Memory B cell (primary cell): ENCODE measurements around the gene CERS6.

Experiments
- ATAC-seq: fragments of 150-1000 bp; cut with Tn5 transposase; 2 replicates; pipeline ENCODE4 v1.10.0; 2021; ENCODE audit warnings: low read depth, mild to moderate bottlenecking, moderate library complexity
- DNase-seq, 2 donors: peaks; one replicate each; pipeline ENCODE4 v3.0.0; 2022; ENCODE audit warnings: low spot score in 2 of 2
- H3K27ac Mint-ChIP-seq: one replicate; pipeline ENCODE4 v1.8.0; 2022; ENCODE audit warnings: mild to moderate bottlenecking, moderate library complexity, mixed read lengths
- H3K27me3 Mint-ChIP-seq: one replicate; pipeline ENCODE4 v1.8.0; 2022; ENCODE audit warnings: mixed read lengths
- H3K36me3 Mint-ChIP-seq: one replicate; pipeline ENCODE4 v1.8.0; 2022; ENCODE audit warnings: mild to moderate bottlenecking, mixed read lengths
- H3K4me1 Mint-ChIP-seq: one replicate; pipeline ENCODE4 v1.8.0; 2022; ENCODE audit warnings: mixed read lengths
- H3K4me3 Mint-ChIP-seq: one replicate; pipeline ENCODE4 v1.8.0; 2022; ENCODE audit warnings: mild to moderate bottlenecking, moderate library complexity, mixed read lengths
- H3K9me3 Mint-ChIP-seq: one replicate; pipeline ENCODE4 v1.8.0; 2022; ENCODE audit warnings: mixed read lengths

The CERS6 gene

DNA sequence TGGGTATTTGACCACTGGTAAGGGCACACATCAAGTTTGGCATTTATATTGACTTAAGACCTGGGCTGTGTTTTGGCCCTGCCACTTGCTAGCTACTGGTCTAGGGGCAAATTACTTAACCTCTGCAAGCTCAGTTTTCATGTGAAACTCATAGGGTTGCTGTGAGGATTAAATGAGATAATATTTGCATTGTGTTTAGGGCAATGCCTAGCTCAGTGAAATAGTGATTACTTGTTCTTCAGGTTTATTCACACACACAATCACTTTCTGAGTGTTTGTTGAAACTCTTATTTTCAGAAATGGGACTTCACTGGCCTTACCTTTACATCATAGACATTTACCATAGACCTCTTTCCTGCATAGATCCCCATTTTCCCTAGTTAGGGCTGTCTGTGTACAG is 12.3 kb downstream of the CERS6 start:
- no peak for DNase-seq
- Mint-ChIP-seq H3K27me3 (no peaks in the 10 kb centered on the region), H3K36me3 (no peaks in the 10 kb centered on the region), H3K4me1 (peaks cover 12% of the 10 kb centered on the region), H3K27ac (no peak overlapping the region), H3K4me3 (no peak overlapping the region), H3K9me3 (no peaks in the 10 kb centered on the region)
- ATAC-seq, result no peak

DNA sequence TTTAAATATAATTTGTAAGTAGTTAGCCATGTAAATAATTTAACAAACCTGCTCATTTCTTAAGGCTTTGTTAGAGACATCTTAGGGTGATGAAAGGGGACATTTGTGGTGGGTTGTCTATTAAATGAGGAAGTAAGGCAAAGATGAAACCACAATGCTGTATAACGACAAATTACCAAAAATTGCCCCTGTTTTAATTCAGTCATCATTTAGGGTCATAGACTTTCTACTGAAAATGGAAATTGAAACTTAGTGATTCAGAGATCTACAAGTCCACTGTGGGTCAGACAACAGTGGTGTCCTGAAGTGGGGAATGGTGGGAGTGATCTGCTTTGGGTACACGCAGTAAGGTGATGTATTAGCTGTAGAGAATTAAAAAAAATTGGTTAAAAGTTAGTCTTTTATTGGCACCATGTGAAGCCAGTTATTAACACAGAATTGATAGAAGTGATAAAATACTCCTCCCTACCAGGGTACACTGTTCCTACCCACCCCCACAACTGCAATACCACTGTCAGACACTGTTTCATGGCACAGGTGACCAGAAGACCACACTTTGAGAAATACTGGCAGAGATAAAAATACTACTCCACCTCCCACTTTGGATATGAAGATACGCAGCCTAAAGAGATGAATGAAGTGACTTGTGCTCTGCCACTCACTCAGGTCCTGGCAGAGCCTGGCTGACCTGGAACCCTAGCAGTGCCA is 13.4 kb downstream of the CERS6 start:
- peaks cover 12% of the 10 kb centered on the region for H3K4me1 Mint-ChIP-seq

DNA sequence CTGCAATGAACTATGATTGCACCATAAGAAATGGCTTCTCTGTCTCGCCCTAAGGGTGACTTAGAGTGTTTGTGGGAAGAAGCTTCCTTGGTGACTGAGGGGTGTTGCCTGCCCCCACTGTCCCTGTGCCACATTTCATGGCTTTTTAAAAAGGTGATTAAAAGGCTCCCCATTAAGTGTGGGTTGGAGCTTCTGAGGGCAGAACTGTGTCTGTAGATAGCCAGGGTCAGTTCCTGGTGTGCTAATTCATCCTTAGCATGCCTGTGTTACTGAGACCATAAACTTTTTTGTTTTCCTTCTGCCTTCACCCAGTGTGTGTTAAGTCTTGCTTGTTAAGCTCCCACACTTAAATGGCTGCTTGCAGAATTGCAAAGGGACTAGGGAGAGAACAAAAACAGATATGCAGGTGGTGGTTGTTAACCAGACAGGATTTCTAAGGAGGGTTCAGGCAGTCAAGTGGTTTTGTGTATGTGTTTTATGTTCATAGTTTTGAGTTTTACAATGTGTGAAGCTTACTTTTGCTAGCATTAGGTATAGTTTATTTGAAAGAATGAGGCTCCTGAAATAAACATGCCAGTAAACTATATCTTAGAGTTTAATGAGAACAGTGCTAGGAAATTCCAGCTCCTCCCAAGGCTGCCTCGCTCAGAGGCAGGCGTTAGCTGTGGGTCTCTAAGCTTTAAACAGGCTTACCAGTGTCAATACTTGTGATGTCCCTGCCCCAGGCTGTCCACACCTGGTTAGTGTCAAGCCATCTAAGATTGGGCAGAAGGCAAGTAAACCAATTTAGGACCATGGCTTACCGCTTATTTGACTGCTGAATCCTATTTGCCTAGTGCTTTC is 14.5 kb downstream of the CERS6 start:
- Mint-ChIP-seq H3K27ac (no peak overlapping the region), H3K27me3 (peaks cover 2% of the 10 kb centered on the region), H3K4me1 (peaks cover 12% of the 10 kb centered on the region), H3K36me3 (no peaks in the 10 kb centered on the region), H3K4me3 (no peak overlapping the region), H3K9me3 (no peaks in the 10 kb centered on the region)
- DNase-seq, result no peak
- ATAC-seq, result no peak

More for the DNA sequence above, 13.4 kb downstream of the CERS6 start:
- Mint-ChIP-seq H3K9me3 (no peaks in the 10 kb centered on the region), H3K27ac (no peak overlapping the region), H3K4me3 (peak overlapping the region; percentile 24), H3K27me3 (peaks cover 2% of the 10 kb centered on the region), H3K36me3 (no peaks in the 10 kb centered on the region)
- DNase-seq (no peak), ATAC-seq (peak; percentile 76)

DNA sequence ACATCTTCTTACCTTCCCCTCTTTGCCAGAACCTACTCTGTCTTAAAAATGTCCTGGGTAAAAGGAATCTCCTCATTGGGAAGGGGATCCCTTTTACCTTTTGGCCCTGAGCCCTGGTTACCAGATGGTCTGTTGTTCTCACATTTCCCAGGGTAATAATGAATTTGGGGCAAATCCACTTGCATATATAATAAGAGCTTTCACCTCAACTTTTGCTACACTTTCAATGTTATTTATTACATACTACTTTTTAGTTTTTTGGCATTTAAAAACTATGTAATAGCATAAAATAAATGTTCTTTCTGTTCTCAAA is 15.0 kb downstream of the CERS6 start:
- H3K36me3 Mint-ChIP-seq, result no peaks in the 10 kb centered on the region
- H3K4me1 Mint-ChIP-seq, result peaks cover 12% of the 10 kb centered on the region
- no peak overlapping the region for H3K4me3 Mint-ChIP-seq
- ATAC-seq (no peak), DNase-seq (no peak)
- H3K9me3 Mint-ChIP-seq, result no peaks in the 10 kb centered on the region
- peaks cover 2% of the 10 kb centered on the region for H3K27me3 Mint-ChIP-seq
- no peak overlapping the region for H3K27ac Mint-ChIP-seq

DNA sequence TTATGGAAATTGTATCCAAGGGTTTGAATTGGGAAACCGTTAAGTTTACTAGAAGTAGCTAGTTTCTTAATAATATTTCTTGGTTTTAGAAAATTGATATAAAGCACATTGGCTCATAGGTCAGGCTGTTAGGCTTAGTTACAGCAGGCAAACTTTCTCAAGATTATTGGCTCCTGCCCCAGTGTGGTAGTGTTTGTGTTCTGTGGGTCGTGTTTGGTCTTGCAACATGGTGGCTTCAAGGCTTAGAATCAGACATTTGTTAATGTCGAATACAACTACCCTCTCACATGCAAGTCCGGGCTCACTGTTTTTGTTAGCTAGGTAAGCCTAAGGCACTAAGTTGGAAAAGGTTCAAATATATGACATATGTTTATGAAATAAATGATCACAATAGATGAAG is 19.6 kb downstream of the CERS6 start:
- no peaks in the 10 kb centered on the region for H3K36me3 Mint-ChIP-seq
- H3K4me1 Mint-ChIP-seq, result no peaks in the 10 kb centered on the region
- no peak overlapping the region for H3K27ac Mint-ChIP-seq
- no peak for DNase-seq
- ATAC-seq, result no peak
- no peaks in the 10 kb centered on the region for H3K9me3 Mint-ChIP-seq
- peaks cover 2% of the 10 kb centered on the region for H3K27me3 Mint-ChIP-seq
- no peak overlapping the region for H3K4me3 Mint-ChIP-seq

DNA sequence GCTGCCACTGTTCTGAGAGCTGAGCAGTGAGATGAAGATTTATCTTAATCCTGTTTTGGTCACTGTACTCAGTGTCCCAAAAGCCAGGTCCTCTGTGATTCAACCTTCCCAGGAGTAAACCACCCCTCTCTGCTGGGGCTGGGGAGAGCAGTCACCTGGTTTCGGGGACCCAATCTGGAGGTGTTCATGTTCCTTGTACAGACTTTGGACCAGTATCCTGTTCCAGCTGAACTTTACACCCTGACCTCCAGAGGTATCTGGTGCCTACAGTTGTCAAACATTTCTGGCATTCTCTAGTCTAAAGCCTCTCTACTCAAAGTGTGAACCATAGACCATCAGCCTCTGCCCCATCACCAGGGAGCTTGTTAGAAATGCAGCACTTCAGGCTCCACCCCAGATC is 22.1 kb downstream of the CERS6 start:
- H3K4me1 Mint-ChIP-seq, result no peaks in the 10 kb centered on the region
- no peak overlapping the region for H3K4me3 Mint-ChIP-seq
- H3K36me3 Mint-ChIP-seq, result no peaks in the 10 kb centered on the region
- no peak overlapping the region for H3K27ac Mint-ChIP-seq
- H3K9me3 Mint-ChIP-seq, result no peaks in the 10 kb centered on the region
- ATAC-seq (no peak), DNase-seq (no peak)
- H3K27me3 Mint-ChIP-seq, result peaks cover 2% of the 10 kb centered on the region

DNA sequence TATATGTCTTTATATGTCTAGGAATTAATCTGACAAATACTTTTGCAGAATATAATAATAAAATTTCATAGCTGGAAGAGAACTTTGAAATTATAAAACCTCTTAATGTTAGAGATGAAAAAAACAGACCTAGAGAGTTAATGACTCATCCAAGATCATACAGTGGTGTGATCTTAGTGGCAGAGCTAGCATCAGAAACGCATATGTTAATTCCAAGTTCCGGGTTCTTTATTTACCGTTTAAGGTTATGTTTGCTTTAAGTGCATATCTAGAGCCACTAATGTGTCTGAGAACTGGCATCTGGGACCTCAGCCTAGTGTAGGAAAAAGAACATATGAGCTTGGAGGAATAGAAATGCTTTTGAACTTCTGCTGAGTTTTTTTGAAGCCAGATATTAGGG is 24.3 kb downstream of the CERS6 start:
- DNase-seq (no peak), ATAC-seq (no peak)
- Mint-ChIP-seq H3K27ac (no peak overlapping the region), H3K36me3 (no peaks in the 10 kb centered on the region), H3K4me3 (no peak overlapping the region), H3K9me3 (no peaks in the 10 kb centered on the region), H3K27me3 (no peaks in the 10 kb centered on the region), H3K4me1 (no peaks in the 10 kb centered on the region)

DNA sequence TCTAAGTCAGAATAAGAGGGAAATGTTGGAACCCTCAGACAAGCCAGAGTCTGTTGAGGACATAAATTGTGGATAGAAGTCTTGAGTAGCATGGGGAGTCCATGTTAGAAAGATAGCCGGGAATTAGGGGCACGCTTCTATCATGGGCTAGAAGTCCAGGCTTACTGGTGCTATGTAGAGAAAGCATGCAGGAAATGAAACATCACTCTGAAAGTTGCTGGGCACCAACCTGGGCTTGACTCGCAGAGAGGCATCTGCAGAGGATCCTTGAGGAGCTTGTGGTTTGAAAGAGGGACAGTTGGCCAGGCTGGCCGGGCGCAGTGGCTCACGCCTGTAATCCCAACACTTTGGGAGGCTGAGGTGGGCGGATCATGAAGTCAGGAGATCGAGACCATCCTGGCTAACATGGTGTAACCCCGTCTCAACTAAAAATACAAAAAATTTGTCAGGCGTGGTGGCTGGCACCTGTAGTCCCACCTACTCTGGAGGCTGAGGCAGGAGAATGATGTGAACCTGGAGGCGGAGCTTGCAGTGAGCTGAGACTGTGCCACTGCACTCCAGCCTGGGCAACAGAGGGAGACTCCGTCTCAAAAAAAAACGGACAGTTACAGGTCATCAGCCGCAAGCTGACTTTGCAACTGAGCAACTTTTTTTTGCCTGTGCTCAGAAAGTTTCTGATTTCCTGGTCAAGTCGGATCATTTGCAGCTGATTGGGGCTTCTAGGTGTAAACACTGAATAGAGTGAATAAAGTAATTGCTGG is 24.9 kb downstream of the CERS6 start:
- DNase-seq (no peak), ATAC-seq (no peak)
- Mint-ChIP-seq H3K36me3 (no peaks in the 10 kb centered on the region), H3K4me3 (no peak overlapping the region), H3K9me3 (peaks cover 2% of the 10 kb centered on the region), H3K27me3 (no peaks in the 10 kb centered on the region), H3K27ac (no peak overlapping the region), H3K4me1 (no peaks in the 10 kb centered on the region)

DNA sequence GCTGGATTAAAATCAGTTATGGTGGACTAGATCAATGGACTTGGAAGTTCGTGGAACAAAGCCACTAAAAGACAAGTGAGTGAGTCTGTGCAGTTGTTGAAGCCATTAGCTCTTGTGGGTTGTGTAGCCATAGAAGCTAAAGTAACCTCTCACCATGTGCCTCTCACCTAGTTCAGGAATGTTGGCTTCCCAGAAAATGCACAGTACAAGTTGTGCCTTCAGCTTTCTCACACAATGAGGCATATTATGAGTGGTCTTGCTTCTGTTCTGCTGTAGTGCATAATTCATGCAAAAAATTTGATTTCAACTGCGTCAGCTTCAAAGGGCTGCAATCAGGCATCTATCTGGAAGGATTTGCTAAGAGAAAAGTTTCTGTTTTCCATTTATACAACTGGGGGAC is 26.2 kb downstream of the CERS6 start:
- H3K36me3 Mint-ChIP-seq, result no peaks in the 10 kb centered on the region
- ATAC-seq (no peak), DNase-seq (no peak)
- no peak overlapping the region for H3K4me3 Mint-ChIP-seq
- H3K27ac Mint-ChIP-seq, result no peak overlapping the region
- H3K4me1 Mint-ChIP-seq, result no peaks in the 10 kb centered on the region
- peaks cover 2% of the 10 kb centered on the region for H3K9me3 Mint-ChIP-seq
- no peaks in the 10 kb centered on the region for H3K27me3 Mint-ChIP-seq

DNA sequence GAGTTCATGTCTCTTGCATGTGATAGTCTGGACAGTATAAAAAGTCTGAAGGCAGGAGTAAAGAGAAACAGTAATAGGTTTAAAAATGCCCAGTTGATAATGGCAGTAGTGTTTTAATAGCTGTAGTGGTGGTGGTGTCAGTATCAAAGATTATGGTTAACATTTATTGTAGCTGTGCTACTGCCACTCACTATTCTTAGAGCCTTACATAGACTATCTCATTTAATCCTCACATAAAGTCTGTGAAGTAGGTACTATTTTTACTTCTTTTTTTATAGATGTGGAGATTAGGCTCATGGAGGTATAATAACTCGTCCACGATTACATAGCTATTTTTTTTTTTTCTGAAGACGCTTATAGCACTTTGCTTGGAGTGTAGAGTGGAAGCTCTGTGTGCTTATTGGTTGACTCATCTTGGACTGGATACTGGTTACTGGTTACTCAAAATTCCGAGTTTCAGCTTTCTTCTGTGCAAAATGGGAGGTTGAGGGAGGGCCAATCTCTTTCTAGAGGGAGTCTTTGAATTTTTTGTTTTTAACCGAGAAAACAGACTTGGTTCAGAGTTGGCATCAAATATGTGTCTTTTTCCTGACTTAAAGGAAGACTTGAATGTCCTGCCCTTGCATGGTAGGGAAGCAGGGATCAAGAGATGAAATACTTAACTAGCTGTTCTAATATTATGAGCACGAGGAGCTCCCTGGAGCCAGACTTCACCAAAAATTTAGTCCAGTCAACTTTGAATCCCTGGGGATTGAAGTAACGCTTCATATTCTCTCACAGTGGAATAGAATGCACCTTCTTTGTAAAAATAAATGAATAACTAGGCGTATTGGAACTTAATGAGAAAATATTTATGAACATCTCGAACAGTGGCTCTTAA is 27.1 kb downstream of the CERS6 start:
- no peaks in the 10 kb centered on the region for H3K4me1 Mint-ChIP-seq
- H3K36me3 Mint-ChIP-seq, result no peaks in the 10 kb centered on the region
- H3K9me3 Mint-ChIP-seq, result peaks cover 2% of the 10 kb centered on the region
- DNase-seq, result no peak
- no peak overlapping the region for H3K4me3 Mint-ChIP-seq
- H3K27ac Mint-ChIP-seq, result no peak overlapping the region
- no peak for ATAC-seq
- H3K27me3 Mint-ChIP-seq, result no peaks in the 10 kb centered on the region

DNA sequence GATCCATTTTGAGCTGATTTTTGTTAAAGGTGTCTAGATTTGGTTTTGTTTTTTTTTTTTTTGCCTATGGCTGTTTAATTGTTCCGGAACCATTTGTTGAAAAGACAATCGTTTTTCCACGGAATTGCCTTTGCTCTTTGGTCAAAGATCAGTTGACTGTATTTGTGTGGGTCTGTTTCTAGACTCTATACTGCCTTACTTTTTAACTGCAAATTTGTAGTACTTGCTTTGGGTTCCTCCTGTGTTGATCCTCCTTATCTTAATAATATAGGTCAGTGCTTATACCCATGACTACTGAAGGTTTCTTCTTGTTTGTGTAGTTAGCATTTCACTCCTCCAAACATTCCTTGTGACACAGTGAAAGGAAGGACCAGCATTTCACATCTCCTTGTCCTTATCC is 30.4 kb downstream of the CERS6 start:
- no peak for ATAC-seq
- Mint-ChIP-seq H3K4me1 (no peaks in the 10 kb centered on the region), H3K9me3 (peaks cover 2% of the 10 kb centered on the region), H3K27me3 (no peaks in the 10 kb centered on the region), H3K4me3 (no peak overlapping the region), H3K27ac (no peak overlapping the region), H3K36me3 (no peaks in the 10 kb centered on the region)
- no peak for DNase-seq

DNA sequence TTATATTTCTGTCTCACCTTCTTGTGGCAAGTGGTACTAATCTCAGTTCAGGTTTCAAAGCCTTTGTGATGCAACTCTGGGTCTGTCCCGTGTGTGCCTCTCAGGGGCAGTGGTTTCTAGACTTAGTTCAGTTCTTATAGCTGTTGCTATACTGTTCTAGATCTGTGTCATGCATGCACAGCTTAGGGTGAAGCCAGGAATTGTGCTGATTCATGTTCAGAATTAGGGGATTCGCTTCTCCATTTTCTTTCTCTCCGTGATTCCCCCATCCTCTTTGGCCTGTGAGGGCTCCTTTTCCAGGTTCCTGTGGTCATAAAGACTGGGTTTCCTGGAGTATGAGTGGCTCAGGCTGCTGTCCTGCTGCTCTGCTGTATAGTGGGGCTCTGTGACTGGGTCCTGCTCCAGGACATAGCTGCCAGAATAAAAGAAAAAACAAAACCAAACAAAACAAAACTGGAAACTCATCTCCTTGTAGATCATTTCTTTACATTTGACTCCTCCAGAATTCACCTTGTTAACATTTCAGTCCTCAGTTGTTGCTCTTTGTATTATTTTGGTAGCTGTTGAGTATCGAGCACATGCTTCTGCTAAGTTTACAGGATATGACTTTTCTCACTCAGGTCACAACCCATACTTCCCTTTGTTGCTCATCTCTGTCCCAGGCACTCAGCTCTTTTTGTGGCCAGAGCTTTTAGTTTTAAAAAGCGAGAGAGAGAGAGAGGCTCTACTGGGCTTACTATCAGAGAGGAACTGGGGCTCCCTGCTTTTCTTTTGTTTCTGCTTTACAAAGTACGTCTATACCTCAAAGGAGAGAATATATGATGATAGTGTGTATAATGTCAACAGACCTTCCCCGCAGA is 34.2 kb downstream of the CERS6 start:
- no peaks in the 10 kb centered on the region for H3K4me1 Mint-ChIP-seq
- H3K4me3 Mint-ChIP-seq, result peak overlapping the region; percentile 25
- H3K36me3 Mint-ChIP-seq, result no peaks in the 10 kb centered on the region
- ATAC-seq (peak; percentile 53), DNase-seq (no peak)
- H3K9me3 Mint-ChIP-seq, result peaks cover 2% of the 10 kb centered on the region
- H3K27me3 Mint-ChIP-seq, result no peaks in the 10 kb centered on the region
- no peak overlapping the region for H3K27ac Mint-ChIP-seq
